HL-60/S4 (cell line): Measurements from ENCODE around the gene AGA.

Source experiments
- in situ Hi-C: fragments of 300-500 bp; cut with MboI; formaldehyde crosslinking; loops from 2 replicates; pipeline ENCODE4 v1.14.3; 2022; ENCODE audit warnings: low sequenced_read_pairs

The AGA gene

DNA sequence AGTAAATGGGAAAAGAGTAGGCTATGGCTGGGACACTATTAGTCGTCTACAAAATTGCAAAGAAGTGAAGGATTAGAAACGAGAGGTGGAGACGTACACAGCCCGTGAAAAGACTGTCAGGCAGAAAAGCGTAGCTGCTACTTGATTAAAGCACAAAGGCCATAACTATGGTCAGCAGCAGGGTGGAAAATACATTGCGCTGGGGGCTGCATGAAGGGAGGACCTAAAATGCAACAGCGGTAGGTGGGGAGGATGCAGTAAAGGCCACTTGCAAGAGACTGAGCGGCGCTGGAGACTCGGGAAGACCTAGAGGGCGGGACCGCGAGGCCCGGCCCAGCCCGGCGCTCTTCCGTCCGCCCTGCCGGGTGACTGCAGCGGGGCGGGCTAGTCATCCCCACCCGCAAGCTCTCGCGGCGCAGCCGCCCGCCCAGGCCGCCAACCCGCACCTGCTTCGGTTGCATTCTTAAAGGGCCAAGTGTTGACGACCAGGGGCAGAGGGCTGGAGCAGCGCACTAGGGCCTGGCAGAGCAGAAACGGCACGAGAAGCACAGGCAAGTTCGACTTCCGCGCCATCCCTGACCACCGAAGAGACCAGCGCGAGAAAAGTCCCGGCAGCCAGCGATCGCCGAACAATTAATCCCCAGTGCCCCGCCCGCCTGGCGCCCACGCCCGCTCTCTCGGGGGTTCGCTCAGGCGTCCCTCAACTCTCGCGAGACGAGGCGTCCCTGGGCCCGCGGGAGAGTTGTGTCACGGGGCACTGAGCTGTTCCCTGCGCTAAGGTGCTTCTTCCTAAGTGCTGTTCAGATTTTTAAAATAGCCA, at the start of gene AGA:
TSS of gene AGA (minus strand) at position 635 of the 820 bp plus-strand sequence. CDS start at position 573, 62 bp downstream.
- in situ Hi-C loops, result no loop called here

DNA sequence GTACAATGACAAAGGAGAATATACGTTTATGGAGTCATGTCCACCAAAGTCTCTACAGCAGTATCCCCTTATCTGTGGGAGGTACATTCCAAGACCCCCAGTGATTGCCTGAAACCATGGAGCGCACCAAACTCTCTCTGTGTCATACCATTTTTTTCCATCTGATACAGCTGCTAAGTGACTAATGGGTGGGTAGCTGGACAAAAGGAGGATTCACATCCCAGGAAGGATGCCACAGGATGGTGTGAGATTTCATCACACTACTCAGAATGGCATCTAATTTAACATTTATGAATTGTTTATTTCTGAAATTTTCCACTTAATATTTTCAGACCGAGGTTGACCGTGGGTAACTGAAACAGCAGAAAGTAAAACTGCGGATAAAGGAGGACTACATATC, 49.8 kb upstream of the AGA start:
- in situ Hi-C loops, result no loop called here

DNA sequence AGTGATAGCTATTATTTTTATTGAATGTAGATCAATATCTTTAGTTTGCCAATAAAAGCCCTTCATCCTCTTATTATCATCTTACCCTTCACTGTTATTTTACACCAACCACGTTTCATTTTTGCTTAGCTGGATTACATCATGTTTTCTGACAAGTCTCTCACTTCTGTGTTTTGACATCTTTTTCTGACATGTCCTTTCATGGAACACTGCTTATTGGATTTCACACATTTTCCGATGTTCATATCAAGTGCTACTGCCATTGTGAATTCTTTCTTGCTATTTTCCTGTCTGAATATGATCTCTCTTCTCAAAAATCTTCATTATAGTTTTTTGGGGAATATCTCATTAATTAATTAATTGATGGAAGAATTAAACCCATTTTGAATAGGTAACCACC, 48.5 kb upstream of the AGA start:
- in situ Hi-C loops, result no loop called here

GRCh38 chr4:177489471-177490246, 47.4 kb upstream of the AGA start:
- in situ Hi-C loops, result no loop called here

GRCh38 chr4:177487977-177488376, 45.7 kb upstream of the AGA start:
- in situ Hi-C loops, result no loop called here

DNA sequence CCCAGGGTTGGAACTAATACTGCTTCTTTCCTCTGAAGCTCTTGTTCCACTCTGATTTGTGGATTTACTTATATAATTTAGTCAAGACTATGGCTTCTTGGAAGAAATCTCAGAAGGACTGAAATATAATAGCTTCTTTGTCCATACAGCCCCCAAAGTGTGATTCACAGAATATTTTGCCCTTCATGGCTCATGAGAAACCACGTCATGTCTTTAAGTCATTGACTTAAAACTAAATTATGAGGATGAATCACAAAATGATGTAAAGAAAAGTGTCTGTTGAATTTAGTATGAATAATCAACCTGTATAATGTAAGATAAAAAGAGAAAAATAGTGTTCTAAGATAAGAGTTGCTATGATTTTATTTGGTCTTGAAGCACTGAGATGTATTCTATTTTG, 43.3 kb upstream of the AGA start:
- in situ Hi-C loops, result no loop called here

DNA sequence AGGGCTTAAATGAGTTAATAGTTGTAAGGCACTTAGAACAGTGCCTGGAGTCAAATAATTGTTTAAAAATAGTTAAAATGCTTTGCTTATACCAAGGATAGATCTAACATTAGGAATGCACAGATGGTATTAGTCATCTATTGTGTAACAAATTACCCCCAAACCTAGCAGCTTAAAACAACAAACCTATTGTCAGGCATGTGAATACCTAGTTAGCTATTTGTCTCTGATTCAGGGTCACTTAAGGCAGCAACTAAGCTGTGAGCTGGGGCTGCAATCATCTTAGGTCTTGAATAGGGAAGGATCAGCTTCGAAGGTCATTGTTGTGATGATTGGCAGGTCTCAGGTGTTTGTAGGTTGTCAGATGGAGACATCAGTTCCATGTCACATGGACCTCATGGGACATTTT, 42.4 kb upstream of the AGA start:
- in situ Hi-C loops, result no loop called here

- in situ Hi-C loops, result no loop called here
These were observed 41.5 kb upstream of the AGA start for GRCh38 chr4:177483760-177484159.

DNA sequence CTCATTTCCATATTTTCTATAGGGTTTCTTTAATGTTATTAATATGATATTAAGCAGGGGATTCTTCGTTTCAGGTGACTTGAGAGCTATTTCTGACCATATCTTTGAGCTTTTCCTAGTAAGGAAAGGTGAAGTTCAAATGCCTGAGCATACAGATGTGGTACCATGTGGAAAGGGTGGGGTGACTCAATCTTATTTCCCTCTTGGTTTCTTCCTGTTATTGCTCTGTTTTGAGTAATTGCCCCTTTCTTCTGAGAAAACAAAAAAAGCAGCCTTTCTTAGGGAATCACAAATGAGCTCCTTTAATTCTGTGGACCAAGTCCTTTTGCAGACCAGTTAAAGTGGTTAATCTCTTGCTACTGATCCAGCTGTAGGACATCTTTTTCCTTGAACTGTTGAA, 41.0 kb upstream of the AGA start:
- in situ Hi-C loops, result no loop called here

GRCh38 chr4:177482367-177482766, 40.1 kb upstream of the AGA start:
- in situ Hi-C loops, result no loop called here

DNA sequence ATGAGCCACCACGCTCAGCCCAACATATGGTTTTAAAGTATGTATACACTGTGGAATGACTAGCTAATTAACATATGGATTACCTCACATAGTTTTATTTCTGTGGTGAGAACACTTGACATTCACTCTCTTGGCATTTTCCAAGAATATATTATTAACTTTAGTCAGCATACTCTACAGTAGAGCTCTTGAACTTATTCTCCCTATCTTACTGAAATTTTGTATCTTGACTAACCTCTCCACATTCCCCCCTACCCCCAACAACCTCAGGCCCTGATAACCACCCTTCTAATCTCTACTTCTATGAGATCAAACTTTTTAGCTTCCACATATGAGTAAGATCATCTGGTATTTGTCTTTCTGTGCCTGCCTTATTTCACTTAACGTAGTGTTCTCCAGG, 38.6 kb upstream of the AGA start:
- in situ Hi-C loops, result no loop called here

DNA sequence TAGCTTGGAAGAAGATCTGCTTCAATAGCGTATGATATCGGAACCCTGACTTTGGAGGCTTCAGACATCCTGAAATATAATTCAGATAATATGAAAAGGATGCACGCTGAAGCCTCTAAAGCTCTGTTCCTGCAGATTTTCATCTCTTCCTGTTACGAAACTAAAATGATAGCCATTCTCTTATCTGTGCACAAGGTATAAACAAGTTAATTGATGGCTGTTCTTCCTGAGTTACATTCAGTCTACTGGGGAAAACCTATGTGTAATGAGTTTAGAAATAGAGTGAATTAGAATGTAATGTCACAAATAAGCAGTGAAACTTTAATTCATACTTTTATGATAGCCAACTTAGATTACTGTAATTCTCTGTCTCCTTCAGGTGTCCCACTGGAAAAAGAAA, 36.8 kb upstream of the AGA start:
- in situ Hi-C loops, result no loop called here

GRCh38 chr4:177478496-177478895, 36.3 kb upstream of the AGA start:
- in situ Hi-C loops, result no loop called here

- in situ Hi-C loops, result no loop called here
These were observed 31.8 kb upstream of the AGA start for GRCh38 chr4:177473991-177474390.

- in situ Hi-C loops, result no loop called here
These were observed 21.8 kb upstream of the AGA start for GRCh38 chr4:177464026-177464425.

- in situ Hi-C loops, result no loop called here
These were observed 19.4 kb upstream of the AGA start for GRCh38 chr4:177461606-177462005.

- in situ Hi-C loops, result no loop called here
These were observed 18.2 kb upstream of the AGA start for GRCh38 chr4:177460460-177460859.

DNA sequence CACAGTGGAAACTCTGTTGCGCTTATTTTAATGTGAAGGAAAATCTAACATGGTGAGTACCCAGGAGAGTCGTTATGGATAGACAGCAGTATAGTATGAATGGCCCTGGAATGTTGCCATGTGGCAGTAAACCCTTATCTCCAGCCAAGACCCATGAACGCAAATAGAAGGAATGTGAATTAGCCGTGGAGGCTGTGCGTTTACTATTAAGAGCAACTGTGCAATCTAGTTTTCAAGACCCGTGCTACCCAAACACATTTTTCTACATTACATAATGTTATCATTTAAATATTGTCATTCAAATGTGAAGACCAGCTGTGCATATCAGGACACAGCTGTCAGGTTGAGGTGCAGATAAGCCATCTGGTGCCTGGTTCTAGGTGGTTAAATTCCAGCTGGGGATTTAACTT, 13.3 kb upstream of the AGA start:
- in situ Hi-C loops, result no loop called here

- in situ Hi-C loops, result no loop called here
These were observed 10.9 kb upstream of the AGA start for GRCh38 chr4:177453116-177453515.

DNA sequence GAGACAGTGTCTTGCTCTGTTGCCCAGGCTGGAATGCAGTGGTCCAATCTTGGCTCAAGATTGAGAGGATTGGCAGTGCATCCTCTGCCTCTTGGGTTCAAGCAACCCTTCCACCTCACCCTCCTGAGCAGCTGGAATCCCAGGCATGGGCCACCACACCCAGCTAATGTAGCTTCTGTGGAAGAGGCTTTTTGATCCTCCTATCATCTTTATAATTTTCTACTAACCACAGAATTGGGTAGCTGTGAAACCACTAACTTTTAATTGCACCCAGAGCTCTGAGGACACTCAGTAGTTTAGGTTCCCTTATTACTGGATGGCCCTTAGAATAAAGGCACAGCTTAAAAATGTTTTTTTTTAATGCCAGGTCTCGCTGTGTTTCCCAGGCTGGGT, 8.9 kb upstream of the AGA start:
- in situ Hi-C loops, result no loop called here

- in situ Hi-C loops, result no loop called here
These were observed 8.3 kb upstream of the AGA start for GRCh38 chr4:177450426-177451107.

- in situ Hi-C loops, result no loop called here
These were observed 6.6 kb upstream of the AGA start for GRCh38 chr4:177448850-177449249.
